Frontal cortex (tissue), 4 donors: Measurements from ENCODE around the gene GSTA3. TPM values are rescaled to one million over a fixed set of nuclear protein-coding genes. Genes with fewer than 3 reads are reported as not detected.
"Not testable (repeated sequence)": the region's sequence is repeated elsewhere in the genome, so short reads cannot be mapped to it uniquely, and the experiment has no call there.

Source experiments
- DNase-seq, 2 donors: peaks; one replicate each; pipeline ENCODE4 v3.0.0; 2012; ENCODE audit warnings: low spot score in 2 of 2
- FAIRE-seq: peaks from 2 replicates; lab custom pipeline; 2012; peaks lifted over from hg19 to GRCh38; lab: Jason Lieb, UNC
- total RNA-seq: library from RNA; depleted of rRNA; stranded (reverse); fragments of >200 nt; gene quantifications from one replicate; pipeline ENCODE4 v1.2.3, GENCODE V29; 2014
- donor health status: control.
- donor health status: control.
- donor health status: control.

GSTA3 gene
- total RNA-seq: not detected

GRCh38 chr6:52909531-52909930 is at the start of gene GSTA3:
TSS of gene GSTA3 (minus strand) at chr6:52909698. CDS start at chr6:52905834, 3,864 bp downstream.
- DNase-seq (no peak), FAIRE-seq (no peak)

DNA sequence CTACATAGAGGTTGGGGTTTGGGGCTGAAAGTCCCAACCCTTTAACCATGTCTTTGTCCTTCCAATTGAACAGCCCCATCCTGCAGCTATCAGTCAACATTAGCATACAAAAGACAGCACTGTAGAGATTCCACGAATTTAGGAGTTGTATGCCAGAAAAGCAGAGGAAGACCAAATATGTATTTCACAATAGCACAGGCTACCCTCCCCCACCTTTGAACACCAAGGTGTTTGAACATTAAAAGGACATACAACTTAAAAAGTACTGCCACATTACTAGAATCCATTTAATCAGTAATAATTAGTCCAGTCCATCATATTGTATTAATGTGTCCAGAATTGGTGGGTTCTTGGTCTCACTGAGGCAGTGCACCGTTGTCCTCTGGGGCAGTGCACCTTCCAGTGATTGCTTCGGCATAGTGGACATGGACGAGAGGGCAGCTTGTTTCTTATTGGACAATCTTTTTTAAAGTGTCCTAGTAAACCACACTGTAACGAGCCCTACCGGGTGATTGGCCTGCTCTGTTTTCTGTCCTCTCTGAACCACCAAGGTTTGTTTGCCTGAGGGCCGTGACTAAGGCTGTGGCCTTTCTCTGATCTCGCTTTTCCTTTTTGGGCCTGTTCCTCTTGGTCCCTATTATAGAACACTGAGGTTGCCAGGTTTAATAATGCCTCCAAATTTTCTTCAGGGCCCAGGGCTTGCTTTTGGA is 49.2 kb upstream of the GSTA3 start:
- no peak for DNase-seq
- FAIRE-seq: no peak

- no peak for FAIRE-seq
- DNase-seq: no peak
Measured at GRCh38 chr6:52955871-52956270, 46.4 kb upstream of the GSTA3 start.

DNA sequence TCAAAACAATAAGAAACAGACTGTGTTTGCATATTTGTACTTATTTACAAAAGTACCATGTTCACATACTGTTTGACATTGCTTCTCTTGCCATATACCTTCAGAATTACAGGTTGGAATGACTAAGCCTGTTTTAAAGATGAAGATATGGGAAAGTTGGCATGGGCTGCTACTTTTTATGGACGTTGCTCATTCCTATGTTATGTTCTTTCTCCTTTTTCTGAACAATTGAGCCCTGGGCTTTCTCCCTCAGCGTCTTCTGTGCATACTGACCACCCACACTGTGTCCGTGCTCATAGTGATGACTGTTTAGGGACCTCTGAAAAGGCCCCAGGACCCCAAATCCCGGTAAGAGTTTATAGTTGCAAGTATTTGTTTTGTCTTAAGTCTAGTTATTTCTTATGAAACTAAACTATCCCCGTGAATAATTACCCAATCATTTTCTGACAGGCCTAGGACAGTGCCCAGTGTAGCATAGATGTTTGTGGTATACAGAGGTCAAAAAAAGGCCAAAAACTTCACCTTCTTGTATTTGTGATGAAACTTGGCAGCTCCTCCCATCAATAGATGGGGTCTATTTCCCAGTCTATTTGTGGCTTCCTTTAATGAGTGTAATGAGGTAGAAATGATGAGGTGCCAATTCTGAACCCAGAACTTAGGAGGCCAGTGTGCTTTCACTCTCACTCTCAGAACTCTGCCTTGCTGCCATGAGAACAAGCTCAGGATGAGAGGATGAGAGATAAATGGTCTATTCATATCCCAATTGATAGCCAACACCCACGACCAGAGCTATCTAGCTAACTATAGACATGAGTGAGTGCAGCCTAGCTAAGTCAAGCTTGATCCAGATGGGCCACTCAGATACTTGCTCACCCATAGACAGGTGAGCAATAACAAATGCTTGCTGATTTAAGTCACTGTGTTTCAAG is 44.7 kb upstream of the GSTA3 start:
- DNase-seq (no peak), FAIRE-seq (no peak)

- DNase-seq: no peak
- no peak for FAIRE-seq
Measured at GRCh38 chr6:52946306-52946705, 36.8 kb upstream of the GSTA3 start.

- not testable (repeated sequence) for DNase-seq, FAIRE-seq
Measured at GRCh38 chr6:52942821-52943220, 33.3 kb upstream of the GSTA3 start.

DNA sequence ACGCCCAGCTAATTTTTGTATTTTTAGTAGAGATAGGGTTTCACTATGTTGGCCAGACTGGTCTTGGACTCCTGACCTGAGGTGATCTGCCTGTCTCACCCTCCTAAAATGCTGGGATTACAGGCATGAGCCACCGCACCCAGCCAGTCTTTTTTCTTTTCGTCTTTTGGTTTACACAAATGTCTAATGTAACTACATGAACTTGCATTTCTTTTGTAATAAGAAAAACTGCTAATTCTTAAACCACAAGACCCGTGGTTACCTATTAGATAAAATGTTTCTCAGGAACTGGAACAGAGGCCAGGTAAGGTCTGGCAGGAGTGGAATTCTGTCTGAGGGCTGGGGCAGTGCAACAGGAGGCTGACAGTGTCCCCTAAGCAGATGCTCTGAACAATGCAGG is 32.7 kb upstream of the GSTA3 start:
- no peak for DNase-seq
- no peak for FAIRE-seq

DNA sequence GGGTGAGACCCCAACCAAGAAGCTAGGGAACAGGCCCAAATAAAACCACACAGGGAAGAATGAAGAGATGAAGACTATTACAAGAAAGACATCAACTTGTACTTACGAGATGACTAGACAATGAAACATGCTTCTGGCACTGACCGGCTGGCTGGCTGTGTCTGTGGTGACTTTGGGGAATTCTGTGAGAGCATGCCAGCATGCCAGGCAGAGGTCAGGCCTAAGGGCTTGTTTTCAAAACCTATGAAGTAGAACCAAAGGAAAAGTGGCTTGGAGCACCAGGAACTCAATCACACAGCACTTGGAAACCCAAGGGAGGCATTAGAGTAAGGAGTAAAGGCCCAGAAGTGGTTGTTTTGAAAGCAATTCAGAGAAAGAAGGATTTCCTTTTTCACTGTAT is 28.4 kb upstream of the GSTA3 start:
- DNase-seq (no peak), FAIRE-seq (no peak)

- no peak for DNase-seq
- no peak for FAIRE-seq
Measured at GRCh38 chr6:52933778-52934177, 24.3 kb upstream of the GSTA3 start.

- no peak for FAIRE-seq
- no peak for DNase-seq
Measured at GRCh38 chr6:52931351-52931750, 21.9 kb upstream of the GSTA3 start.

GRCh38 chr6:52929321-52930164 is 20.0 kb upstream of the GSTA3 start:
- FAIRE-seq (no peak), DNase-seq (no peak)

DNA sequence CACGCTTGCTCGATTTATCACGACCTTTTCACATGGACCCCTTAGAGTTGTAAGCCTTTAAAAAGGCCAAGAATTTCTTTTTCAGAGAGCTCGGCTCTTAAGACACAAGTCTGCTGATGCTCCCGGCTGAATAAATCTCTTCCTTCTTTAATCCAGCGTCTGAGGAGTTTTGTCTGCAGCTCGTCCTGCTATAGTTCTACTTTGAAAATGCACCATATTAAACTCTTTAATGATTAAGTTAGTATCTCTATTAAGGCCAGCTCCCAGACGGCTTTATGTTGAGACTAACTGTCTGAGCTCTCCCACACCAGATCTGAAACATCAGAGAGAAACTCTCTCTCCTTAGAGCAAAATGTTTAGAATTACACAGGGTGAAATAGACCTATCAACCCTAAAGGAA is 18.0 kb upstream of the GSTA3 start:
- FAIRE-seq (no peak), DNase-seq (no peak)

DNA sequence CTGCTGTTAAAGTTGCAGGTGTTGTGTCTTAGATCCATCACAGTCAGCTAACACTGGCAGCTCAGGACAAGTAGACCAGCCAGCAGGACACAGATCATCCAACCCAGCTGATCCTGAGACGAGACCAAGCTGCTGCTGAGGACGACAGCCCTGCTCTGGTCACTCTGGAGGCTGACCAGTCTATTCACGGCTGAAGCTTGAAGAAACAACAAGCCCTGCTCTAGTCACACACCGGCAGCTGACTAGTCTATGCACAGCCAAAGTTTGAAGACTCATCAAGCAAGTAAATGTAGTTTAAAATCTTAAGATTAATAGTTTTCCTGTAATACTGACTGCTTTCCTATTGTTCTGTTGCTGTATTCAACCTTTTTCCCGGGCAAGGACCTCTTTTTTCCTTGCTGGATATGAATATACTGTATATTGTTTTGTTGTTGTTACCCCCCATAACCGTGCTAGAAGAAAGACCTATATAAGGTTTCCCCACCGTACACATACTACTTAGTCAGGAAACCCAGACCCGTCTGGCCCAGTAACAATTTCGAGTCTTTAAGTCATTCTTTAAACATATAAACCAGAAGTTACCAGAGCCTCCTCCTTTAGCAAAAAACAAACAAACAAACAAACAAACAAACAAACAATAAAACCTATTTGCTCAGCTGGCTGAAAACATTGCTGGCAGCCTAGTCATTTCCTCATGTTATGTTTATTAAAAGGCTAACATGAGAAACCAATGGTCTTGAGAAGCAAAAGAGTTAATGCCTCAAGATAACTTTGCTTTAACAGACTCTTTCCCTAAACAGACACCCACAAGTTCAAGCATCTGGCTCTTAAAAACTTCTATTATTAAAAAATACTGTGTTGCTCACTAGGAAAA is 16.7 kb upstream of the GSTA3 start:
- no peak for FAIRE-seq
- DNase-seq: no peak

DNA sequence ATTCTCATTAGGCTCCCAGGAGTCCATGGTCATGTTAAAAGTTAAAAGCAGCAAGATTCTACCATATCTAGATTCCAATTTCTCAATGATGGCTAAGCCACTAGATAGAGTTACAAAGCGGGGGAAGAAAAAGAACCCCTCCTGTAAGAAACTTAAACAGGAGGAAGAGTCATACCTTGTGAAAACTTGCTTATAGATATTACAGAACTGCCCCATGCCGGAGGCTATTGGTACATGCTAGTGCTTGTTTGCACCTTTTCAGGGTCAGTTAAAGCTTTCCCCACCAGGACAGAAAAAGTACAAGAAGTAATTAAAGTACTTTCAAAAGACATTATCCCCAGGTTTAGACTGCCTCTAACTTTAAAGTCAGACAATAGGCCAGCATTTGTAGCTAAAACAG is 15.5 kb upstream of the GSTA3 start:
- DNase-seq: no peak
- no peak for FAIRE-seq

DNA sequence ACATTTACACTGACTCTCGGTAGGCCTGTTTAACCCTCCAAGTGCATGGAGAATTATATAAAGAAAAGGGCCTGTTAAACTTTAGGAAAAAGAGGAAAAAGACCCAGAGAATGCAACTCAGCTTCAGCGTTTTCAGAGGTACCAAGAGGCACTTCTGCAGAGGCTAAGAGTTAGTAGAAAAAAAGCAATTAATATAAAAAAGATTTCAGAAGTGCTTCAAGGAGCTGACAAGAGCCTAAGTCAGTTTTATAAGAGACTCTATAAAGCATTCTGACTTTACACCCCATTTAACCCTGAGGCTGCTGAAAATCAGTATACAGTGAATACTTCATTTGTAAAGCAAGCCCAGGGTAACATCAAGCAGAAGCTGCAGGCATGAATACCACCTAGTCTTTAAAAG is 14.2 kb upstream of the GSTA3 start:
- not testable (repeated sequence) for DNase-seq, FAIRE-seq

GRCh38 chr6:52922161-52922560 is 12.7 kb upstream of the GSTA3 start:
- DNase-seq (no peak), FAIRE-seq (no peak)

DNA sequence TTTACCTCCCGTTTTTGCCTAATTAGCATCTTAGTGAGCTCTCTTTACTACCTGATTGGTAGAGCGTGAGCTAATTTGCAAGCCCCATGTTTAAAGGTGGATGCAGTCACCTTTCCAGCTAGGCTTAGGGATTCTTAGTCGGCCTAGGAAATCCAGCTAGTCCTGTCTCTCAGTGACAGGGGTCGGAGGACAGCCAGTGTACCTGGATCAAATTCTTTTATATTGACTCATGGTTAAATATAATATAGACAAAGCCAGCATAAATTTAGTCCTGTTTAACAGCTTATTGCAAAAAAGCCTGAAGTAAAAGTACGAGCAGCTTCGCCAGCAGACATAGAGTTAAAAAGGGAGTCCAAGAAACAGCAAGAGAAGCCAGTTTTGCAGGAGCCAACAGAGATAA is 12.2 kb upstream of the GSTA3 start:
- FAIRE-seq: no peak
- no peak for DNase-seq

GRCh38 chr6:52919511-52919910 is 10.0 kb upstream of the GSTA3 start:
- DNase-seq, FAIRE-seq: not testable (repeated sequence)

DNA sequence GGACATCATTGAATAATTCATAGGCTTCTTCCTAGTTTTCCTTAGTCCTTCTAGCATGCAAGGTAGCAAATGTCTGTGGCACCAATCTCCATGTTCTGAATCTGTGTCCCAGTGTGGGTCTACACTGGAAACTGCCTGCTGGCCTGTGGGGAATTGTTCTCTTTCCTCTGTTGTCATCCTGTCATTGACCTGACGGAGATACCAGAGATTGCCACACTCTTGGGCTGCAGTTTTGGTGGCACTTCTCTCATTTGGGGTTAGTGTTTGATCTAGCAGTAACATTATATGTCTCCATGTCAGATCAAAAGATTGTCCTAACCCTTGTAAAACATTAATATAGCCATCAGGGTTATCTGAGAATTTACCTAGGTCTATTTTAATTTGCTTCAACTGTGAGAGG is 9.3 kb upstream of the GSTA3 start:
- FAIRE-seq, DNase-seq: not testable (repeated sequence)
